Left lung (tissue), 10 donors: ENCODE data around the gene CADM4. TPM values are rescaled to one million over a fixed set of nuclear protein-coding genes. Genes with fewer than 3 reads are reported as not detected.

Source experiments
- ATAC-seq: fragments of 200-7000 bp; cut with Tn5 transposase; one replicate; pipeline ENCODE4 v1.9.1; 2020; ENCODE audit warnings: moderate library complexity
- DNase-seq, 4 donors: peaks; one replicate each; pipeline ENCODE4 v3.0.0-alpha.2; 2013 to 2020
- H3K27ac ChIP-seq, 2 donors: fragments of 200-600 bp; sonication (generic) in 1 of 2; one replicate each; pipeline versions ENCODE4 v1.5.0 to v1.8.0; 2020 to 2021
- H3K27me3 ChIP-seq, 2 donors: fragments of 200-600 bp; sonication (generic) in 1 of 2; one replicate each; pipeline versions ENCODE4 v1.5.0 to v1.8.0; 2020 to 2021
- H3K36me3 ChIP-seq, 2 donors: fragments of 200-600 bp; sonication (generic) in 1 of 2; one replicate each; pipeline versions ENCODE4 v1.5.0 to v1.8.0; 2020 to 2021
- H3K4me1 ChIP-seq, 2 donors: fragments of 200-600 bp; one replicate each; pipeline ENCODE4 v1.8.0; 2021
- H3K4me3 ChIP-seq, 2 donors: fragments of 200-600 bp; sonication (generic) in 1 of 2; one replicate each; pipeline versions ENCODE4 v1.5.0 to v1.8.0; 2020 to 2021; ENCODE audit warnings: mild to moderate bottlenecking in 1 of 2
- H3K9me3 ChIP-seq, 2 donors: fragments of 200-600 bp; sonication (generic) in 1 of 2; one replicate each; pipeline versions ENCODE4 v1.5.0 to v1.8.0; 2020 to 2021
- intact Hi-C, 2 donors: fragments of 100-400 bp; cut with DNase I; formaldehyde crosslinking; loops; one replicate each; pipeline versions ENCODE4 v1.11.2 to v1.14.2; 2022
- polyA plus RNA-seq, 6 donors: library from polyadenylated mRNA; unstranded; fragments of 120-200 nt; gene quantifications; one replicate each; pipeline ENCODE4 v1.2.1, GENCODE V29; 2013; ENCODE audit not compliant: insufficient read length in 6 of 6
- total RNA-seq, 2 donors: library from RNA; stranded (reverse); fragmentation: NEBNext Ultra II Directional; extraction: Animal tissue kit (Norgen Biotek cat#: 25700); gene quantifications; one replicate each; pipeline ENCODE4 v1.2.1, GENCODE V29; 2021
- TF ChIP-seq, protein P1 (sequence below), 2 donors: fragments of 200-600 bp; sonication (generic) in 1 of 2; IDR thresholded peaks; one replicate each; pipeline versions ENCODE4 v1.5.0 to v1.8.0; 2021; ENCODE audit warnings: antibody characterized with exemption in 2 of 2
- donor health status: DM: no; HTN: yes; CAD: no.
- donor health status: DM: no; HTN: no; CAD: no.

The CADM4 gene
- total and polyA plus RNA-seq, 8 donors = 4.7 to 24.0 (median 19.6) TPM

DNA sequence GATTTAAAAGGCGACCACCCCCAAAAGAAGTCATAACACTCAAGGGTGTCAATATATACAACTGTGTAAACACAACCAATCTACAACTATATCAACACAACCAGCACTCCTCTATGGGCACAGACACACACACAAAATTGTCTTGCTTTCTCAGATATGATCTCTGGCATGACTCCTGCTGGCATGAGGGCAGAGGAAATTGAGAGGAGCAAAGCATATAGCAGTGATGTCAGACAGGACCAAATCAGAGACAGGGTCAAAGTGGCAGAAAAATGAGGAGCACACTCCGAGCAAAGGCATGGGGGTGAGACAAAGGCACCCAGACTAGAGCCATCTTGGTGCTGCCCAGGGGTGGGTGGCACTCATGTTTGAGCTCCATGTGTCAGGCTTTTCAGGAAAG is 53.3 kb downstream of the CADM4 start:
- Histone ChIP-seq H3K9me3 (no peaks in the 10 kb centered on the region), H3K36me3 (peaks cover 0 to 29% of the 10 kb centered on the region in 2 donors), H3K4me3 (no peak overlapping the region), H3K27ac (no peak overlapping the region), H3K4me1 (peaks cover 0 to 7% of the 10 kb centered on the region in 2 donors), H3K27me3 (no peaks in the 10 kb centered on the region)
- DNase-seq (no peak), ATAC-seq (no peak)
- TF ChIP-seq, protein P1, sequence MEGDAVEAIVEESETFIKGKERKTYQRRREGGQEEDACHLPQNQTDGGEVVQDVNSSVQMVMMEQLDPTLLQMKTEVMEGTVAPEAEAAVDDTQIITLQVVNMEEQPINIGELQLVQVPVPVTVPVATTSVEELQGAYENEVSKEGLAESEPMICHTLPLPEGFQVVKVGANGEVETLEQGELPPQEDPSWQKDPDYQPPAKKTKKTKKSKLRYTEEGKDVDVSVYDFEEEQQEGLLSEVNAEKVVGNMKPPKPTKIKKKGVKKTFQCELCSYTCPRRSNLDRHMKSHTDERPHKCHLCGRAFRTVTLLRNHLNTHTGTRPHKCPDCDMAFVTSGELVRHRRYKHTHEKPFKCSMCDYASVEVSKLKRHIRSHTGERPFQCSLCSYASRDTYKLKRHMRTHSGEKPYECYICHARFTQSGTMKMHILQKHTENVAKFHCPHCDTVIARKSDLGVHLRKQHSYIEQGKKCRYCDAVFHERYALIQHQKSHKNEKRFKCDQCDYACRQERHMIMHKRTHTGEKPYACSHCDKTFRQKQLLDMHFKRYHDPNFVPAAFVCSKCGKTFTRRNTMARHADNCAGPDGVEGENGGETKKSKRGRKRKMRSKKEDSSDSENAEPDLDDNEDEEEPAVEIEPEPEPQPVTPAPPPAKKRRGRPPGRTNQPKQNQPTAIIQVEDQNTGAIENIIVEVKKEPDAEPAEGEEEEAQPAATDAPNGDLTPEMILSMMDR (IDR thresholded peaks at IDR 0.05) = no peak
- intact Hi-C loops = no loop called here

DNA sequence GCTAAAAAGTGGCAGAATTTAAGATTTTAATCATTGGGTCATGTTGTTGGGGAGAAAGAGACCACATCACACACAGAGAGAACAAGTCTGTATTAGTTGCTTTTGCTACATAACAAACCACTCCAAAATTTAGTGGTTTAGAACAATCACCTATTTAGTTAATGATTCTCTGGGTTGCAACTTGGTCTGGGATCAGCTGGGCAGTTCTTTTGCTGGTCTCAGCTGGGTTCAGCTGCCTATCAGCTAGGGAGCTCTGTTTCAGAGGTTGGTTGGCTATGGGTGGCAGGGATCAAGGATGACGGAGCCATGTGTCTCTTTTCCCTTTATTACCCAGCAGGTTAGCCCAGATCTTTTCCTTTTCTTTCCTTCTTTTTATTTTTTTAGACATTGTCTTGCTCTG is 55.2 kb downstream of the CADM4 start:
- no peaks in the 10 kb centered on the region for H3K27me3 ChIP-seq
- ATAC-seq = no peak
- H3K27ac ChIP-seq = peak overlapping the region in 1 of 2 donors; percentile 0
- intact Hi-C loops = no loop called here
- H3K36me3 ChIP-seq = peaks cover 0 to 11% of the 10 kb centered on the region in 2 donors
- TF ChIP-seq, protein P1 (IDR thresholded peaks at IDR 0.05) = no peak
- no peak for DNase-seq
- H3K4me1 ChIP-seq = peaks cover 0 to 21% of the 10 kb centered on the region in 2 donors
- H3K4me3 ChIP-seq = no peak overlapping the region
- H3K9me3 ChIP-seq = no peaks in the 10 kb centered on the region

DNA sequence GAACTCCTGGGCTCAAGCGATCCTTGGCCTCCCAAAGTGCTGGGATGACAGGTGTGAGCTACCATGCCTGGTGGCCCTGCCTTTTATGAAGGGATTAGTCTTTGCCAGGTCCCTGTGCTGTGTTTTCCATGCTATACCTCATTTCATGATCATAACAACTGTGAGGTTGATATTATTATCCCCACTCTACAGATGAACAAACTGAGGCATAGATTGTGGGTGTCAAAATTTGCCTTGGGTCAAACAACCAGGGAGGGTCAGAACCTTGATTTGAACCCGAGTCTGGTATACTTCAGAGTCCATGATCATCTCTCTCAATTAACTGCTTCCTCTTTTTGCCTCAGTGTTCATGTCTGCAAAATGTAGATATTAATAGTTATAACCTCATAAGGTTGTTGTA is 57.2 kb downstream of the CADM4 start:
- intact Hi-C loops = no loop called here

DNA sequence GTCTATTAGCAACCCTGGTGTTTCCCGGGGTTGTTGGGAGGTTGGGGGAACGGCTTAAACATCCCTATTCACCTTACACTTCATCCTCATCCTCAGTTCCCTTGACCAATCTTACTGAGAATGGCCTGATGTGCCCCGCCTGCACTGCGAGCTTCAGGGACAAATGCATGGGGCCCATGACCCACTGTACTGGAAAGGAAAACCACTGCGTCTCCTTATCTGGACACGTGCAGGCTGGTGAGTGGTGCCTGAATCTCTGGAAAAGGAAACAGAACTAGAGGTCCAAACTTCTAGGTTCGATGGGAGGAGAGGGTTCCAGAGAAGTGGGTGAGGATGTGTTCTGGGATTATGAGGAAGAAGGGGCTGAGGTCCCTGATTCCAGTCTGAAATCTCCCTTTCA is 58.2 kb downstream of the CADM4 start:
- peak overlapping the region in 1 of 2 donors; percentile 50 for H3K27ac ChIP-seq
- DNase-seq (no peak), ATAC-seq (no peak)
- H3K27me3 ChIP-seq = no peaks in the 10 kb centered on the region
- intact Hi-C loops = no loop called here
- H3K9me3 ChIP-seq = no peaks in the 10 kb centered on the region
- H3K4me3 ChIP-seq = peak overlapping the region in 1 of 2 donors; percentile 45
- H3K4me1 ChIP-seq = peaks cover 0 to 21% of the 10 kb centered on the region in 2 donors
- TF ChIP-seq, protein P1 (IDR thresholded peaks at IDR 0.05) = no peak
- peaks cover 0 to 7% of the 10 kb centered on the region in 2 donors for H3K36me3 ChIP-seq

More for the DNA sequence above, 57.2 kb downstream of the CADM4 start:
- no peak overlapping the region for H3K27ac ChIP-seq
- H3K27me3 ChIP-seq = no peaks in the 10 kb centered on the region
- H3K4me1 ChIP-seq = peaks cover 0 to 21% of the 10 kb centered on the region in 2 donors
- peaks cover 0 to 11% of the 10 kb centered on the region in 2 donors for H3K36me3 ChIP-seq
- TF ChIP-seq, protein P1 (IDR thresholded peaks at IDR 0.05) = no peak
- H3K4me3 ChIP-seq = no peak overlapping the region
- ATAC-seq = no peak
- no peak for DNase-seq
- no peaks in the 10 kb centered on the region for H3K9me3 ChIP-seq

DNA sequence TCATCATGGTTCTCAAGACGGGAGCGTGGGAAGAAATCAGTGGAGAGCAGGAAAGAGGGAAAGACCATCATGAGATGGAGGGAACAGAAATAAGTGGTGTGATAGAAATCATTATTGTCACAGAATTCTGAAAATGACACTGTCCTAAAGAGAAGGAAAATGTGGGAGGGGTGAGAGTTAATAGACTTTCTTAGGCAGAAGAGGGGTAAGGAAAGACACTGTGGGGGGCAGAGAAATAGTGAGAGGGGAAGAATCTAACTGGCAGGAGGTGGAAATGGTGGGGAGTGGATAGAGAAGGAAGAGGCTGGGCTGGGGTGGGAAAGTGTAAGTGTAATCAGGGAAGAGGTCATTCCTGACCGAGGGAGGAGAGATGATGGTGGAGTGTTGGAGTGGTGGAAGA is 60.9 kb downstream of the CADM4 start:
- Histone ChIP-seq H3K9me3 (no peaks in the 10 kb centered on the region), H3K36me3 (no peaks in the 10 kb centered on the region), H3K4me1 (peaks cover 6 to 39% of the 10 kb centered on the region in 2 donors), H3K27ac (no peak overlapping the region), H3K4me3 (no peak overlapping the region), H3K27me3 (no peaks in the 10 kb centered on the region)
- TF ChIP-seq, protein P1 (IDR thresholded peaks at IDR 0.05) = no peak
- ATAC-seq (no peak), DNase-seq (no peak)
- intact Hi-C loops = no loop called here
